ENCODE results near the gene UPF1. TPM values are rescaled to one million over a fixed set of nuclear protein-coding genes. Genes with fewer than 3 reads are reported as not detected.

The UPF1 gene
- total RNA-seq, 1 donor from 2014 or later, result 69.8 TPM

GRCh38 chr19:18849838-18850400 is 18.2 kb downstream of the UPF1 start:
- H3K4me1 Mint-ChIP-seq, result peaks cover 8% of the 10 kb centered on the region
- no peaks in the 10 kb centered on the region for H3K9me3 Mint-ChIP-seq
- peaks cover 3% of the 10 kb centered on the region for H3K27me3 Mint-ChIP-seq (ENCODE audit: insufficient read depth, low read depth)
- H3K4me2 ChIP-seq, result no peak overlapping the region
- H3F3A ChIP-seq (ENCODE audit: low read depth), result peaks cover 11% of the 10 kb centered on the region
- TF ChIP-seq, protein P1, sequence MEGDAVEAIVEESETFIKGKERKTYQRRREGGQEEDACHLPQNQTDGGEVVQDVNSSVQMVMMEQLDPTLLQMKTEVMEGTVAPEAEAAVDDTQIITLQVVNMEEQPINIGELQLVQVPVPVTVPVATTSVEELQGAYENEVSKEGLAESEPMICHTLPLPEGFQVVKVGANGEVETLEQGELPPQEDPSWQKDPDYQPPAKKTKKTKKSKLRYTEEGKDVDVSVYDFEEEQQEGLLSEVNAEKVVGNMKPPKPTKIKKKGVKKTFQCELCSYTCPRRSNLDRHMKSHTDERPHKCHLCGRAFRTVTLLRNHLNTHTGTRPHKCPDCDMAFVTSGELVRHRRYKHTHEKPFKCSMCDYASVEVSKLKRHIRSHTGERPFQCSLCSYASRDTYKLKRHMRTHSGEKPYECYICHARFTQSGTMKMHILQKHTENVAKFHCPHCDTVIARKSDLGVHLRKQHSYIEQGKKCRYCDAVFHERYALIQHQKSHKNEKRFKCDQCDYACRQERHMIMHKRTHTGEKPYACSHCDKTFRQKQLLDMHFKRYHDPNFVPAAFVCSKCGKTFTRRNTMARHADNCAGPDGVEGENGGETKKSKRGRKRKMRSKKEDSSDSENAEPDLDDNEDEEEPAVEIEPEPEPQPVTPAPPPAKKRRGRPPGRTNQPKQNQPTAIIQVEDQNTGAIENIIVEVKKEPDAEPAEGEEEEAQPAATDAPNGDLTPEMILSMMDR (IDR thresholded peaks at IDR 0.05), result no peak
- no peak for TF ChIP-seq EZH2phosphoT487 (IDR thresholded peaks at IDR 0.05)
- no peak for TF ChIP-seq EZH2 (IDR thresholded peaks at IDR 0.05)
- peaks cover 73% of the 10 kb centered on the region for H4K20me1 ChIP-seq (ENCODE audit: low read depth)
- H3K36me3 ChIP-seq, result no peaks in the 10 kb centered on the region
- DNase-seq (ENCODE audit: low spot score), result no peak
- H3K36me3 Mint-ChIP-seq, result peaks cover 17% of the 10 kb centered on the region
- no peak overlapping the region for H3K4me3 ChIP-seq
- H3K27ac ChIP-seq, result no peak overlapping the region
- H3K79me2 ChIP-seq (ENCODE audit: low read depth), result peaks cover 20% of the 10 kb centered on the region
- H3K9ac ChIP-seq, result no peak overlapping the region
- no peak overlapping the region for H3K4me3 Mint-ChIP-seq
- no peak overlapping the region for H2AFZ ChIP-seq (replicated peaks)
- H3K27me3 ChIP-seq, result no peaks in the 10 kb centered on the region
- H3K9me3 ChIP-seq (ENCODE audit: low read depth), result no peaks in the 10 kb centered on the region
- no peaks in the 10 kb centered on the region for H3K4me1 ChIP-seq
- H3K27ac Mint-ChIP-seq, result no peak overlapping the region

DNA sequence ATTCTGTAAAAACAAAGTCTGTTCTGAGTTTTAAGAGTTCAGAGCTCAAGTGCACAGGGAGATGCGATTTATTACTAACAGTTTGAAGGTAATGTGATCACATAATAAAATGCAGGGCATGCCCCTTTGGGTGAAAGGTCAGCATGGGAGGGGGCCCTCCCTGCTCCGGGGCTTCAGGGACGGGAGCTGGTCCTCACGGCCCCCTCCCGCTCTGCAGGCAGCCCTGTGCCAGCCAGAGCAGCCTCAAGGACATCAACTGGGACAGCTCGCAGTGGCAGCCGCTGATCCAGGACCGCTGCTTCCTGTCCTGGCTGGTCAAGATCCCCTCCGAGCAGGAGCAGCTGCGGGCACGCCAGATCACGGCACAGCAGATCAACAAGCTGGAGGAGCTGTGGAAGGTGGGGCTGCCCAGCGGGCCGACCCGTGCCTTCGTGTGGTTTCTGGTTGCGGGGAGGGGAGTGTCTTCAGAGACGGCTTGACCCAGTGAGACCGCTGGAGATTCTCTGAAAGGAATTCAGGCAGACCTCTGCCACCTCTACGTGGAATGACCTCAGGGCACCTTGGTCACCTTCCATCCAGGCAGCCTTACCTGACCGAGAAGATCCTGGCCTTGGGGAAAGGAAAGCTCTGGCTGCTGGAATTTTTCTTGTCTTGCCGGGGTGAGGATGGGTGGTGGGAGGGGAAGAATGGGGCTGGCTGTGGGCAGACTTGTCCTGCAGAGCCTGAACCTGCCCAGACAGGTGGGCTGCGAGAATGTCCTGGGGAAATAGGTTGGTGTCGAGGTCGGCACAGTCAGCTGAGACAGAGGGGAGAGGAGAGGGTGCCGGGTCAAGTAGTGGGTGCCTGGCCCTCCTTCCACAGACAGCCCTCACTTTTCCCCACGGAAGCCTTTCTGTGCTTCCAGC is 19.0 kb downstream of the UPF1 start:
- Mint-ChIP-seq H3K4me3 (no peak overlapping the region), H3K36me3 (peaks cover 19% of the 10 kb centered on the region), H3K4me1 (peaks cover 8% of the 10 kb centered on the region), H3K9me3 (no peaks in the 10 kb centered on the region), H3K27me3 (ENCODE audit: insufficient read depth, low read depth) (peaks cover 3% of the 10 kb centered on the region), H3K27ac (no peak overlapping the region)
- no peaks in the 10 kb centered on the region for H3K4me1 ChIP-seq
- peaks cover 20% of the 10 kb centered on the region for H3K79me2 ChIP-seq (ENCODE audit: low read depth)
- no peak overlapping the region for H3K9ac ChIP-seq
- peaks cover 11% of the 10 kb centered on the region for H3F3A ChIP-seq (ENCODE audit: low read depth)
- H3K4me3 ChIP-seq, result no peak overlapping the region
- peaks cover 65% of the 10 kb centered on the region for H4K20me1 ChIP-seq (ENCODE audit: low read depth)
- TF ChIP-seq EZH2 (IDR thresholded peaks at IDR 0.05) (no peak), EZH2phosphoT487 (IDR thresholded peaks at IDR 0.05) (no peak)
- TF ChIP-seq, protein P1 (IDR thresholded peaks at IDR 0.05), result no peak
- H3K9me3 ChIP-seq (ENCODE audit: low read depth), result no peaks in the 10 kb centered on the region
- H3K36me3 ChIP-seq, result no peaks in the 10 kb centered on the region
- DNase-seq (ENCODE audit: low spot score), result no peak
- H3K4me2 ChIP-seq, result no peak overlapping the region
- no peaks in the 10 kb centered on the region for H3K27me3 ChIP-seq
- no peak overlapping the region for H3K27ac ChIP-seq
- H2AFZ ChIP-seq (replicated peaks), result no peak overlapping the region

GRCh38 chr19:18851673-18852325 is 20.0 kb downstream of the UPF1 start:
- Mint-ChIP-seq H3K27me3 (ENCODE audit: insufficient read depth, low read depth) (peaks cover 3% of the 10 kb centered on the region), H3K4me3 (no peak overlapping the region), H3K9me3 (no peaks in the 10 kb centered on the region), H3K4me1 (peaks cover 8% of the 10 kb centered on the region), H3K36me3 (peaks cover 24% of the 10 kb centered on the region), H3K27ac (no peak overlapping the region)
- H3K4me1 ChIP-seq, result no peaks in the 10 kb centered on the region
- no peak overlapping the region for H2AFZ ChIP-seq (replicated peaks)
- H3K27me3 ChIP-seq, result no peaks in the 10 kb centered on the region
- H3K9me3 ChIP-seq (ENCODE audit: low read depth), result no peaks in the 10 kb centered on the region
- TF ChIP-seq EZH2phosphoT487 (IDR thresholded peaks at IDR 0.05), result no peak
- TF ChIP-seq, protein P1 (IDR thresholded peaks at IDR 0.05), result no peak
- no peak for TF ChIP-seq EZH2 (IDR thresholded peaks at IDR 0.05)
- no peak for DNase-seq (ENCODE audit: low spot score)
- no peak overlapping the region for H3K4me3 ChIP-seq
- H3K79me2 ChIP-seq (ENCODE audit: low read depth), result peaks cover 20% of the 10 kb centered on the region
- no peaks in the 10 kb centered on the region for H3K36me3 ChIP-seq
- peaks cover 3% of the 10 kb centered on the region for H3F3A ChIP-seq (ENCODE audit: low read depth)
- H3K4me2 ChIP-seq, result no peak overlapping the region
- H3K9ac ChIP-seq, result no peak overlapping the region
- peaks cover 62% of the 10 kb centered on the region for H4K20me1 ChIP-seq (ENCODE audit: low read depth)
- H3K27ac ChIP-seq, result no peak overlapping the region
